ENCODE measurements around the gene VEZF1. TPM values are rescaled to one million over a fixed set of nuclear protein-coding genes. Genes with fewer than 3 reads are reported as not detected.

The VEZF1 gene, protein sequence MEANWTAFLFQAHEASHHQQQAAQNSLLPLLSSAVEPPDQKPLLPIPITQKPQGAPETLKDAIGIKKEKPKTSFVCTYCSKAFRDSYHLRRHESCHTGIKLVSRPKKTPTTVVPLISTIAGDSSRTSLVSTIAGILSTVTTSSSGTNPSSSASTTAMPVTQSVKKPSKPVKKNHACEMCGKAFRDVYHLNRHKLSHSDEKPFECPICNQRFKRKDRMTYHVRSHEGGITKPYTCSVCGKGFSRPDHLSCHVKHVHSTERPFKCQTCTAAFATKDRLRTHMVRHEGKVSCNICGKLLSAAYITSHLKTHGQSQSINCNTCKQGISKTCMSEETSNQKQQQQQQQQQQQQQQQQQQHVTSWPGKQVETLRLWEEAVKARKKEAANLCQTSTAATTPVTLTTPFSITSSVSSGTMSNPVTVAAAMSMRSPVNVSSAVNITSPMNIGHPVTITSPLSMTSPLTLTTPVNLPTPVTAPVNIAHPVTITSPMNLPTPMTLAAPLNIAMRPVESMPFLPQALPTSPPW
- polyA plus RNA-seq (ENCODE audit: insufficient read depth in 1 of 5, insufficient read length in 5 of 5, low replicate concordance in 1 of 5), result 100 to 1,000 TPM in 2 of 5 donors, 10 to 100 TPM in 3; 79.9 to 105 (median 96.7) TPM
- long read RNA-seq, donor 1, transcript VEZF1-202 (6 exons, 2,321 nt), result major isoform, 12 of 58 reads
- long read RNA-seq, donor 1, partial matches to known transcripts, result 45 of 58 reads
- long read RNA-seq, donor 1, other reads (novel, unspliced or antisense), result 0 of 58 reads
- long read RNA-seq, donor 2, transcript VEZF1-202 (6 exons, 2,321 nt), result major isoform, 8 of 14 reads
- long read RNA-seq, donor 2, partial matches to known transcripts, result 6 of 14 reads
- long read RNA-seq, donor 2, other reads (novel, unspliced or antisense), result 0 of 14 reads
- long read RNA-seq, donor 3, transcript VEZF1-202 (6 exons, 2,321 nt), result major isoform, 10 of 43 reads
- long read RNA-seq, donor 3, partial matches to known transcripts, result 33 of 43 reads
- long read RNA-seq, donor 3, other reads (novel, unspliced or antisense), result 0 of 43 reads
- long read RNA-seq, donor 4, partial matches to known transcripts, result 32 of 36 reads
- long read RNA-seq, donor 4, other reads (novel, unspliced or antisense), result 0 of 36 reads
- long read RNA-seq, donor 5, transcript VEZF1-202 (6 exons, 2,321 nt), result major isoform, 24 of 82 reads
- long read RNA-seq, donor 5, partial matches to known transcripts, result 55 of 82 reads
- long read RNA-seq, donor 5, other reads (novel, unspliced or antisense), result 0 of 82 reads
- long read RNA-seq, donor 6, transcript VEZF1-202 (6 exons, 2,321 nt), result major isoform, 20 of 51 reads
- long read RNA-seq, donor 6, partial matches to known transcripts, result 30 of 51 reads
- long read RNA-seq, donor 6, other reads (novel, unspliced or antisense), result 0 of 51 reads
- long read RNA-seq, donor 7, transcript VEZF1-202 (6 exons, 2,321 nt), result major isoform, 17 of 46 reads
- long read RNA-seq, donor 7, transcript VEZF1-201 (5 exons, 3,948 nt), result minor isoform, 6 of 46 reads
- long read RNA-seq, donor 7, partial matches to known transcripts, result 23 of 46 reads
- long read RNA-seq, donor 7, other reads (novel, unspliced or antisense), result 0 of 46 reads
- long read RNA-seq, donor 8, partial matches to known transcripts, result 8 of 10 reads
- long read RNA-seq, donor 8, other reads (novel, unspliced or antisense), result 0 of 10 reads

GRCh38 chr17:57987581-57988300, at the start of gene VEZF1:
Gene VEZF1 (minus strand): TSS chr17:57988254. CDS start chr17:57988111, 143 bp downstream.
- DNase-seq, result peak; percentile 63 to 84

- no peak for DNase-seq
Measured at GRCh38 chr17:58032691-58033415, 44.8 kb upstream of the VEZF1 start.

DNA sequence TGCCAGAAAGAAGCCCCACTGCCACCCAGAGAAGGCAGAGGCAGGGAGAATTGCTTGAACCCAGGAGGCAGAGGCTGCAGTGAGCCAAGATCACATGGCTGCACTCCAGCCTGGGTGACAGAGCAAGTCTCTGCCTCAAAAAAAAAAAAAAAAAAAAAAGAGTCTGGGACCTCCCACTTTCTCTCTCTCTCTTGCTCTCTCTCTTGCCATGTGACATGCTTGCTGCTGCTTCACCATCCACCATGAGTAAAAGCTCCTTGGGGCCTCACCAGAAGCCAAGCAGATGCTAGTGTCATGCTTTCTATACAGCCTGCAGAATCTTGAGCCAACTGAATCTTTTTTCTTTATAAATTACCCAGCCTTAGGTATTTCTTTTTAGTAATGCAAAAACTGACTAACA, 40.5 kb upstream of the VEZF1 start:
- DNase-seq, result no peak

DNA sequence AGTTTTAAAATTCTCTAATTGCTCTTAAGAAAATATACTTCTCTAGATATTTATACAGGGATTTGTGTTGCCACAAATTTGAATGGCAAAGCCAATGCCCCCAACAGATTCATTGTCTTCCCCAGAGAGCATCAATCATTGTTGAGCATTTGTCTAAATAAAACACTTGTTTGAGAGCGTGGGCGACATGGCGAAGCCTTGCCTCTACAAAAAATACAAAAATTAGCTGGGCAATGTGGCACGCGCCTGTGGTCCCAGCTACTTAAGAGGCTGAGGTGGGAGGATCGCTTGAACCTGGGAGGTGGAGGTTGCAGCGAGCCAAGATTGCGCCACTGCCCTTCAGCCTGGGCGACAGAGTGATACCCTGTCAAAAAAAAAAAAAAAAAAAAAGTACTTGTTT, 32.3 kb upstream of the VEZF1 start:
- DNase-seq, result no peak

GRCh38 chr17:58019521-58019920, 31.5 kb upstream of the VEZF1 start:
- no peak for DNase-seq

GRCh38 chr17:58019039-58019438, 31.0 kb upstream of the VEZF1 start:
- DNase-seq, result no peak

GRCh38 chr17:58010067-58010799, 22.2 kb upstream of the VEZF1 start:
- DNase-seq, result no peak

DNA sequence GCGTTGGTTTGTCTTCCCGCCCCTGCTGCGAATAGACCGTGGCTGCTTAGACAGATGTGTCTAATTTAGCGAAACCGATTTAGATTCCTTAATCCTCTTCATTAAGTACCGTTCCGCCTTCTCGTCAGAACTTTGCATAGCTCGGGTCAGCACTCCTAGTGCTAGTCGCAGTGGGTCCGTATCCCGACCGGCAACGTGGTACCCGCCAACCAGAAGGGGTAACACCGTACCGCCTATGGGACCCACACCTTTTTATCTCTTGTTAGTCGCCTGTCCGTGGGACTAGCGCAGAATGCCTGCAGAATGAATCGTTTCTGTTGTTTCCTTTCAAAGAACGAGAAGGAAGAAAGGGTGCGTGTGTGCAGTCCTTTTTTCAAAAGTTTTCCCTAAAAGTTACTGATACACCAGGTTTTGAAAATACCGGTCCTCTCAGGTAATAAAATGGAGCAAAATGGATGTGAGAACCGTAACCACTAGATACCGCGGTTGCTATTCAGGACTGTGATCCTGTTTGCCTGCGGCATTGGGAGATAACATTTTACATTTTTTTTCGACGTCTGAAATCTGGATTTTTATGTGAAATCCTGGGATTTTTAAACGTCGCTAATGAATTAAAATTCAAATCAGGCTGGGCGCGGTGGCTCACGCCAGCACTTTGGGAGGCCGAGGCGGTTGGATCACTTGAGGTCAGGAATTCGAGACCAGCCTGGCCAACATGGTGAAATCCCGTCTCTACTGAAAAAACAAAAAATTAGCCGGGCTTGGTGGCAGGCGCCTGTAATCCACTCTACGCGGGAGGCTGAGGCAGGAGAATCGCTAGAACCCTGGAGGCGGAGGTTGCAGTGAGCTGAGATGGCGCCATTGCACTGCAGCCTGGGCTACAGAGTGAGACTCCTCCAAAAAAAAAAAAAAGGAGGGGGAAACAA, 20.0 kb upstream of the VEZF1 start:
- no peak for DNase-seq

GRCh38 chr17:58006924-58007780, 19.1 kb upstream of the VEZF1 start, which contains the start of gene SRSF1:
Gene SRSF1 (minus strand): TSS chr17:58007246. CDS start chr17:58007137, 109 bp downstream.
- peak; percentile 99 for DNase-seq

GRCh38 chr17:58006560-58006923, 18.5 kb upstream of the VEZF1 start:
- DNase-seq, result peak; percentile 78 to 80

DNA sequence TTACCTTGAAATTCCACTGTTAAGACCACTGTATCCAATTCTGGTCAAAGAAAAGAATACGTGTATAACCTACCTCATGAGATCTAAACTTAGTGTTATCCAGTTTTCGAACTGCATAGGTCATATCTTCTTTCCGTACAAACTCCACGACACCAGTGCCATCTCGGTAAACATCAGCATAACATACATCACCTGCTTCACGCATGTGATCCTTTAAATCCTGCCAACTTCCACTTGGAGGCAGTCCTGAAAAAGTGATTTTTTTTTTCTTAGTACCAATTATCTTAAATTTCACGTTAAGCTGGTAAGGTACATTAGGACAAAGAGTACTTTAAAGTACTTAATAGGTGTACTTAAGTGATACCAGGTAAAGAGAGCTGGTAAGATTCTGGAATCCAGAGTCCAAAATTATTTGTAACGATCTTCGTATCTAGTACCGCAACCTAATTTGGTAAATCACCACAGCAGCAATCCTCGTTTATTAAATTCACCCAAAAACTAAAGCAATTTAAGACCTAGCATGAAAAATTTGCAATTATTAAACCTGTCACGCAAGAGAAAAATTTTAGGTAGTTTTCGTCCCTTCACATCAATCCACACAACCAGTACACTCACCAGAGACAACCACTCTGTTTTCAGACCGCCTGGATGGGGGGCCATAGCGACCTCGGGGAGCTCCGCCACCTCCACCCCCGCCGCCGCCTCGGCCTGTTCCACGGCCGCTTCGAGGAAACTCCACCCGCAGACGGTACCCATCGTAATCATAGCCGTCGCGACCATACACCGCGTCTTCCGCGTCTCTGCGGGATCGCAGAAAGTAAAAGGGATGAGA, 17.9 kb upstream of the VEZF1 start:
- no peak for DNase-seq

- no peak for DNase-seq
Measured at GRCh38 chr17:58005031-58005727, 17.1 kb upstream of the VEZF1 start.

GRCh38 chr17:58004060-58004459, 16.0 kb upstream of the VEZF1 start:
- DNase-seq, result no peak

- DNase-seq, result no peak
Measured at GRCh38 chr17:58002973-58003372, 14.9 kb upstream of the VEZF1 start.

All from right lung (tissue), 10 donors.